GM21367 (cell line): ENCODE results near the gene CCDC121.

Experiments
- ATAC-seq: cut with Tn5 transposase; IDR thresholded peaks from one replicate; pipeline ENCODE4 v1.9.1; 2021; ENCODE audit not compliant: unreplicated experiment

Gene CCDC121, protein sequence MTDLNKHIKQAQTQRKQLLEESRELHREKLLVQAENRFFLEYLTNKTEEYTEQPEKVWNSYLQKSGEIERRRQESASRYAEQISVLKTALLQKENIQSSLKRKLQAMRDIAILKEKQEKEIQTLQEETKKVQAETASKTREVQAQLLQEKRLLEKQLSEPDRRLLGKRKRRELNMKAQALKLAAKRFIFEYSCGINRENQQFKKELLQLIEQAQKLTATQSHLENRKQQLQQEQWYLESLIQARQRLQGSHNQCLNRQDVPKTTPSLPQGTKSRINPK

DNA sequence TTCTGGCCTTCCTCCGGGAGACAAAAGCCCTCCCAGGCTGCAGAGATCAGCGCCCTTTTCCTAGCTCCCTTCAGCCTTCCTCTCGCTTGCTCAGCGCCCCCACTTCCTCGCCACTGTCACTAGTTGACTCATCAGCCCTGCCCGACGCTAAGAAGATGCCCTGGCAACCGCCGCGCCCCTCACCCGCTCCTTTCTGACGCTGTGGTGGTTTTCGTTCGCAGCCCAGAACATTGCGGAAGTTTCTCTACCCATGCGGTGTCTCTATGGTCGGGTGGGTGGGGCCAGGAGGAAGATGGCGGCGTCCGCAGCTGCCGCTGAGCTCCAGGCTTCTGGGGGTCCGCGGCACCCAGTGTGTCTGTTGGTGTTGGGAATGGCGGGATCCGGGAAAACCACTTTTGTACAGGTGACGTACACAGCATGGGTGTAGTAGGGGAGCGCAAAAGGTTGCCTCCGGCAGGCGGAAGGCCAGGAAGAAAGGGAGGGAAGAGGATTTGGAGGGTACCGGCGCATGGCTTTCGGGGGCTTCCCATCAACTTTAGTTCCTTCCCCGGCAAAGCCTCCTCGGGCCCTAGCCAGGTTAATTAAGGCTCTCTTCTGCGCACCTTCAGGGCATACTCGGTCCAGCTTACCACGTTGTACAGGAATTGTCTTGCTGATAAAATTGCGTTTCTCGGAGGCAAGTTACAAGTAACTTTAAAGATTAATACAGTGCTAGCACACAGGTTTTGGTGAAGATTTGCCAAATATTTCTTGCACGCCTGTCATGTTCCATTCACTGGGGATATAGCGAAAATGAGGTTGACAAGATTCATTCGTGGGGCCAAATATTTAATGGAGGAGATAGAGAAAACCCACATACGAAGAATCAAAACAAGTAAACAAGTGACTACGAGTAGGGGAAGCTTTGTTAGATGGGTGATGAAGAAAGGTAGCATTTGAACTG lies at the start of gene CCDC121, which contains the start of gene GPN1:
Gene CCDC121 (minus strand): TSS at position 246 of the 943 bp plus-strand sequence. CDS start 1,213 bp downstream, outside the sequence.
Gene GPN1 (plus strand): TSS at position 284 of the 943 bp plus-strand sequence. CDS start 9 bp downstream, at position 293.
- peak; percentile 98 for ATAC-seq

DNA sequence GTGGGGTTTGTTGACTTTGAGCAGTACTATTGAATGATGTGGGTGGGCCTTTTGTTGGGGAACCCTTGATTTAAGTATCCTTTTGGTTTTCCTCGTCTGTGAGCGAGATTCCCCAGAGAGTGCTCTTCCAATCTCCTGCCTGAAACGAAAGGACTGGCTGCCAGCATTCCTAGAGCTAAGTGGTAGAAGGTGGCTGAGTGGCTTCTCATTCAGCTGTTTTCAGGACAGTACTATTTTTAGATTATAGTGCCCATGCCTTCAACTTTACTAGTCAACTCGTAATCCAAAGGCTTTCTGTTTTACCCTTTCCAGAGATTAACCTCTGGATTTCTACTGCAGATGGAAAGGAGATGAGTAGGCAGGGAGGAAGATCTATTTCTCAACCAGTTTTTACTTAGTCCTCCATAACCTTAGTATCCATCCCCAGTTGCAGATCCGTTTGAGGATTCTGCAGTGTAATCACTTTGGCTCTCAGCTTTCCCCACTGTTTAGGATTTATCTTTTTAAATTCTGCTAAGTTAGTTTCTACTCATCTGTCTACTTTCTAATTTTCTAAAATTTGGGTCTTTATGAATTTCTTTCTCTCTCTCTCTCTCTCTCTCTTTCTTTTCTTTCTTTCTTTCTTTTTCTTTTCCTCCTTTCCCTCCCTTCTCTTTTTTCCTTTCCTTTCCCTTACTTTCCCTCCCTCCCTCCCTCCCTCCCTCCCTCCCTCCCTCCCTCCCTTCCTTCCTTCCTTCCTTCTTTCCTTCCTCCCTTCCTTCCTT lies 44.1 kb upstream of the CCDC121 start:
- ATAC-seq = no peak

DNA sequence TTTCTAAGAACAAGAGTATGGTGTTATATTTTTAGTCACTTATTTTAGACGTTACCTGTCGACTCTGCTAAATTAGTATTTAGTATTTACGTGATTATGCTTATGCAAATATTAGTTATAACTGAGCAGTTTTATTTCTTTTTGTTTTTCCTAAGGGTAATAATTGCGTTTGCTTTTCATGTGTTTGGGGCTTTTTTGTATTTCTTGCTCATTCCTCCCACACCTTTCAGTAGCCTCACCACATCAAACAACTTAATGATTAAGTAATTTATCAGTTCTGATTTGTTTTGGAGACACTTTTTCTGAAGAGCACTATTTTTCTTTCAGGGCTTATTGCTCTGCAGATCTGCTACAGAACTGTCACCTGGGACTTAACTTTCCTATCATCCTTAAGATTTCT lies 42.4 kb upstream of the CCDC121 start:
- no peak for ATAC-seq

DNA sequence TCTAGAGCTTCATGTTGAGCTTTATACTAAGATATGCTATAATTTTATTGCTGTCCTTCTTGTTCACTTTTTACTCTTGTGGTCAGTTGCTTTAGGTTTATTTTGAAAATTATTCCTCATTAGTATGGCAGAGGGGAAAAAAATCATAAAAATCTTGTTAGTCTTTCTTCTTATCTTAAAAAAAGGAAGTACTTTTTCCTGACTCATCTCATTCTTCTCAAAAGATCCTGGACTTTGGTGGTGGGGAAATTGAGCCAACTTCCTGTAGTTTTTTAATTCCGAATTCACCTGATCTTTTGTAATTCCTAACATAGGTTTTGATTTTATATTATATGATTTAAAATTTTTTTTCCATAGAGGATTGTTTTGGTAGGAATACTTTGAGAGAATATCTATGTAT lies 38.6 kb upstream of the CCDC121 start:
- no peak for ATAC-seq

DNA sequence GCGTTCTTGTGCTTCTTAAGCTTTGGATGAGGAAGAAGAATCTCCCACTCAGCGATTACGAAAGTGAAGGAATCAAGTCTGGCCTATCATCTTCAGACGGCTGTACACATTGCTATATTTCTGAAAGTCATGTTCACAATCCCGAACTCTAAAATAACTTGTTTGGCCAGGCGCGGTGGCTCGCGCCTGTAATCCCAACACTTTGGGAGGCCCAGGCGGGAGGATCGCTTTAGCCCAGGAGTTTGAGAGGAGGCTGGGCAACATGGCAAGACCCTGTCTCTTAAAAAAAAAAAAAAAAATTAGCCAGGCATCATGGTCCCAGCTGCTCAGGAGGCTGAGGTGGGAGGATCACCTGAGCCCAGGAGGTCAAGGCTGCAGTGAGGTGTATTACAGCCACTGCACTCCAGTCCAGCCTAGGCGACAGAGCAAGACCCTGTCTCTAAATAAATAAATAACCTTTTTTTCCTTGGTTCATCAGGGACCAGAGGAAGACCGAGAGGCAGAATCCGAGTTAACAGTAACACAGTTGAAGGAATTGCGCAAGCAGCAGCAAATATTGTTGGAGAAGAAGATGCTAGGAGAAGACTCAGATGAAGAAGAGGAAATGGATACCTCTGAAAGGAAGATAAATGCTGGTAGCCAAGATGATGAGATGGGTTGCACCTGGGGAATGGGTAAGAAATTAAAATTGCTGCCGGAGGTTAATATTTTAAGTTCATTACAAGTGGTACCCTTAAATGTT lies 36.0 kb upstream of the CCDC121 start:
- ATAC-seq = no peak

DNA sequence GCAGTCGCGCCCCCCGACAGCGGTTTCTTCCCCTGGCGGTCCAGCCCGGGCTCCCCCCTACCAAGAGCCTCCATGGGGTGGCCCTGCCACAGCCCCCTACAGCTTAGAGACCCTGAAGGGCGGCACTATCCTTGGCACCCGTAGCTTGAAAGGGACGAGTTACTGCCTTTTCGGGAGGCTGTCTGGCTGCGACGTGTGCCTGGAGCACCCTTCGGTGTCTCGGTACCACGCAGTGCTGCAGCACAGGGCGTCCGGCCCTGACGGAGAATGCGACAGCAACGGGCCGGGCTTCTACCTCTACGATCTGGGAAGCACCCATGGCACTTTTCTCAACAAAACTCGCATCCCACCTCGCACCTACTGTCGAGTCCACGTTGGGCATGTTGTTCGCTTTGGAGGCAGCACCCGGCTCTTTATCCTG lies 35.4 kb upstream of the CCDC121 start:
- ATAC-seq = no peak

DNA sequence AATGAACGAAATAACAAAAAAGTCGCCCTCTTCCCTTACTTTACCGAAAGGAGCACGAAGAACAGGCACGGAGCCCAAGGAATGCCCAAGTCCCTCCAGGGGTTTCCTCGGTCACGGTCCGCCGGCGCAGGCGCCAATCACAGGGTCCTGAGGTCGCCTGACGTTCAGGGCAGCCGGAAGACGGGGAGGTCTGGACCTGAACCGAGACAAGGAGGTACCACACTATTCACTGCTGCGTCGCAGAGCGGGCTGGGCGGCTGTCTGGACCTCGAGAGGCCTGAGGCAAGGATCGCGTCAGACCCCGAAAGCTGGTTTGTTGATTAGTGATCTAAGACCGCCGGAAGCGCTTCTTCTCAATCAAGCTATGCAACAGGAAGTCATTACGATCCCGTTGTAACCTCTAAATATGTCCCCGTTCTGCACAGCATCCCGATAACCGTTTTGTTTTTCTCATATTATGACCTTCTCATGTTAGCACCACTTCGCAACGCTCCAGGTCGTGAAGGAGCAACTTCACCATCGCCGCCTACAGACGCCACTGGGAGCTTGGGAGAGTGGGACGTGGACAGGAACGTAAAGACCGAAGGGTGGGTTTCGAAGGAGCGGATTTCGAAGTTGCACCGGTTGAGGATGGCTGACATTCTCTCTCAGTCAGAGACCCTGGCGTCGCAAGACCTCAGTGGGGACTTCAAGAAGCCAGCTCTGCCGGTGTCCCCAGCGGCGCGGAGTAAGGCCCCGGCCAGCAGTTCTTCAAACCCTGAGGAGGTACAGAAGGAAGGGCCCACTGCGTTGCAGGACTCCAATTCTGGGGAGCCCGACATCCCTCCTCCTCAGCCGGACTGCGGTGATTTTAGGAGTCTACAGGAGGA lies 34.7 kb upstream of the CCDC121 start, which contains the start of the genes SLC4A1AP and SUPT7L:
Gene SLC4A1AP (plus strand): TSS at position 605 of the 869 bp plus-strand sequence. CDS start 26 bp downstream, at position 631.
Gene SUPT7L (minus strand): TSS at position 330 of the 869 bp plus-strand sequence. CDS start 1,422 bp downstream, outside the sequence.
- ATAC-seq = peak; percentile 60

DNA sequence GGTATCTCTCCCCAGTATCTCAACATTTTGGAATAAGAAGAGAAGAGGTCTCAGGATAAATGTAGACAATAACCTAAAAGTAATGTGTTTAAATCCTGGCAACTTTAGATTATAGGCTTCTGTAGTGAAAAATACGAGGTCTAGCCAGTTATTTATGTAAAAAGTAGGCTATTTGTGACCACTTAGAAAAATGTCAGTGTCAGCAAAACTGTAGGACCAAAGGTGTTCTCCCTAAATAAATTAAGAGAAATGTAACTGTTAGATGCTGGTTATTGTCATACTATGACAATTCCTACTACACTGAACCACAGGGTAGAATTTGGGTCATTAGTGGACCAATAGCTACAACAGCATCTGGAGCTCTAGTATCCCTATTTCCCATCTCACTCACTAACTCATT lies 32.6 kb upstream of the CCDC121 start:
- ATAC-seq = no peak

DNA sequence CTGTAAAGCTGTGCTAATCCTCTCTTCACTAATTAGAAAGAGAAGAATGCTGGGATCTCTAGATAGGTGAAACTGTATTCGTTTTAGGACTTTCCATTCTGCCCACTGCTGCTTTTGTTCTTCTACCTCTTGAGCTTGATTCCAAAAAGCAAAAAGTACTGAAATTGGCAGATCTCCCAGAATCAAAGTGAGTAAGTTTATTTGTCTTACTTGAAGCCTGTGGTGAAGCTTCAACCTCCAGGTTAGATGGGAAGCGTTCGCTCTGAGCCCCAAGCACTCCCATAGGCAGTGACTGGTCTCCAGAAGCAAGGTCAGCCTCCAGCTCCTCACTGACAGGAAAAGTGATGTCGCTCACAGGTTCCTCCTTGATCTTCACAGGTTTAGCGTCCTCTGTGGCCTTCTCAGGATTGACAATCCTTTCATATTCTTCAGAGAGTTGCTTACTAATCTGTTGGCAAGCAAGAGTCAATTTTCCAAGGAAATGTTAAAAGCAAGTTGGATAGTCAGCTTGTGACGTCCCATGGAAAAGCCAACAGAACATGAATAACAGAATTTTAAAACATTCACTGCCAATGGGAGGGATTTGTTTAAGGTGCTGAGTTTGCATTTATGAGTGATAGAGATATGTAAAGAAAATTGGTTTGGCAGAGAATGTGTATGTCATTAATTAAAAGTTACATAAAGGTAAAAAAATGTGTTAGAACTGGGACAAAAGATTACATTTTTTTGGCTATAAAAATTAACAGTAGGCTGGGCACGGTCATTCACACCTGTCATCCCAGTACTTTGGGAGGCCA lies 26.5 kb upstream of the CCDC121 start:
- no peak for ATAC-seq

DNA sequence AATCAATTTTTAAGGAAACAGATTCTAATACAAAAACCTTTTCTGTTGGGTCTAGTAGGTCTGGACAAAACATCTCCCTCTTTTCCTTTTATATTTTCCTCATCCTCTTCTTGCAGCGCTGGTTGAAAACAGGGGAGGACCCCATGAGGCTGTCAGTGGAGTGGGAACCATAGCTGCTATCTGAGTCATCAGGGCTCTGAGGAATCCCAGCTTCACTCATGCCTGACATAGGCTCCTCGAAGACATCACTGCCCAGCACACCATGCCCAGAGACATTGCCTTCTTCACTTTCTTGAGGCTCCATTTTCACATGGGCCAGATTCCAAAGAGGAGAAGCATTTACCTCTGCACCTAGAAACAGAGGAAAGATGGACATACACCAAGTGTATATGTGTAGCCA lies 24.6 kb upstream of the CCDC121 start:
- ATAC-seq = no peak

DNA sequence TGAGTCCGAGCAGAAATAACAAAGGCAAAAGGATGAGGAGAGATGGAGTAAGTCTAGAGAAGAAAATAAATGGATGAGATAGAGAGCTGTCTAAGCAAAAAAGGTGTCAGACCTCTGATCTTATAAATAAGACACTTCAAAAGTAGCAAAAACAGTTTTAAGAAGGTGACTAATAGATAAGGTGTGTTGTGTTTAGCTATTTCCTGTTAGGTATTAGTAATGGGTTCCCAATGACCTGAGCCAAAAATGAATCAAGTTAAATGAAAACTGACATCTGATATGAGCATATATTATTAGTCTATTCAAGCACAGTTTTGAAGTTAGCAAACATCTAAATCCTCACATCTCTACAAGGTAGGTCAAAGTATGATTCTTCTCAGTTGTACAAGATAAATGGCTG lies 24.0 kb upstream of the CCDC121 start:
- ATAC-seq = no peak

DNA sequence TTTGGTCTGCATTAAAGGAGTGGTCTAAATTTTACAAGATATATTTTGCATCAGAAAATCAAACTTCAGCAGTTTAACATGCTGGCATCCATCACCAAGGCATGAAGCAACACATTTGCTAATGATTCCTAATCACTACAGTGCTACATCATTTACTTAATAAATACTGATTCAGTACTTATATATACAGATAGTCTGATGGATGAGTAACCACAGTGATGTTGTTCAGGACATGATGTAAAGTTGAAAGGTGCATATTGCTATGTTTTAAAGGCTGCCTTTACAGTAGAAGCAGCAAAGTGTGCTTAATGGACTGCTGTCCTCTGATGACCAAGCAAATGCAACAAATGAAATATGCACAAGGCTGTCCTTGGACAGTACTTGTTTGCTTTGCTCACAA lies 23.5 kb upstream of the CCDC121 start:
- ATAC-seq = no peak

DNA sequence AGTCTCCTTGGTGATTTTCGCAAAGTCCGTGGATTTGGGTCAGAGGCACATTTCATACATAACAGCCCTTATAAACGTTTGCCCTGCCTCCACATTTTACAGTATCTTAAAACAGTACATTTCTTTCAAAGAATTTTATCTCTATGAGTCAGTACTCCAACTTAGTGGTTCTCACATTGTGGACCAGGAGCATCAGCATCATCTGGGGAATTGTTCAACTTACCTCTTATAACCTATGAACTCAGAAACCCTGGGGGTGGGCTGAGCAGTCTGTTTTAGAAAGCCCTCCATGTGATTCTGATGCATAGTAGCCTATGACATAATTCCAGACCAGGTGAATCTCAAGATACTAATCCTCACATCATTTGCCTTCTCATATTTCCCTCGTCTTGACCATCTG lies 22.2 kb upstream of the CCDC121 start:
- no peak for ATAC-seq

DNA sequence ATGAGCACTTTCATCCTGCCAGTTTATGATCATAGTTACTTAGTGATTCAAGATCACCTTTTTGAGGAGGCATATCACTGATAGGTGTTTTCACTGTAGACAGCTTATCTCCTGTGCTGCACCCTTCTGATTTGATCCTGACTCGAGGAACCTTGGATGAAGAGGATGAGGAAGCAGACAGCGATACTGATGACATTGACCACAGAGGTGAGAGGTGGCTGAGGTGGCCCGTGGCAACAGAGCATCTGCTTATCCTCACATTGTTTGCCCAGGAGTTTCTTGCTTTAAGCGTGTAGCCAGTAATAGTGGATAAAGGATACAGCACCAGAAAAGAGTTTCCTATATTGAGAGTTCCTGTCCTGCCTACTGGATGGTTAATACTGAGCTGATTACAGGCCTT lies 18.9 kb upstream of the CCDC121 start:
- ATAC-seq = no peak

DNA sequence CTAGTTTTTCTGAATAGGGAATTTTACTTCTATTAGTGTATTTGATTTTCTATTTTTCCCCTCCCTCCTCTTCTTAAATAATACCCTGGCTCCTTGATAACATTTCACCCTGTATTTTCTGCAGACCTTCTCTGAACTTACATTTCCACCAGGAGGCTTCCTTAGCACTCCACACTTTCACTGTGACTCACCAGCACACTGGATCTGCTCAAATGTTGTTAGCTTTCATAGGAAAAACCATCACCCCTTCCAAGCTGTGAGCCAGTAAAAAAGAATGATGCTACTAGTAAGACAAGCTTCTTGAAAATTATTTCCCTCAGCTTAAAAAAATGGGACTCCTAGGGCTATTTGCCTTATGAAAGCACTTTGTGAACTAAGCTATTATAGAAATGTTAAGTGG lies 18.5 kb upstream of the CCDC121 start:
- ATAC-seq = no peak

DNA sequence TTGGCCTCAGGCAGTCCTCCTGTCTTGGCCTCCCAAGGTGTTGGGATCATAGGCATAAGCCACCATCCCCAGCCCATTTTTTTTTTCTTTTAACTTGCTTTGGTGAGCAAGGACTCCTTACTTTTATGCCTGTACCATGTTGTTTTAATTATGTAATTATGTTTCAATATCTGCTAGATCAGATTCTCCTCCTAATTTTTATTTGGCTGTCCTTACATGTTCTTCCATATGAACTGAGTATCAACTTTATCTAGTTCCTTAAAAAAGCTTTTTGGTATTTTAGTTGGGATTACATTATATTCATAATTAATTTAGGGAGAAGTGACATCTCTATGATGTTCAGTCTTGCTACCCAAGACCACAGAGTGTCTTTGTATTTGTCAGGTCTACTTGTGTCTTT lies 16.4 kb upstream of the CCDC121 start:
- no peak for ATAC-seq

DNA sequence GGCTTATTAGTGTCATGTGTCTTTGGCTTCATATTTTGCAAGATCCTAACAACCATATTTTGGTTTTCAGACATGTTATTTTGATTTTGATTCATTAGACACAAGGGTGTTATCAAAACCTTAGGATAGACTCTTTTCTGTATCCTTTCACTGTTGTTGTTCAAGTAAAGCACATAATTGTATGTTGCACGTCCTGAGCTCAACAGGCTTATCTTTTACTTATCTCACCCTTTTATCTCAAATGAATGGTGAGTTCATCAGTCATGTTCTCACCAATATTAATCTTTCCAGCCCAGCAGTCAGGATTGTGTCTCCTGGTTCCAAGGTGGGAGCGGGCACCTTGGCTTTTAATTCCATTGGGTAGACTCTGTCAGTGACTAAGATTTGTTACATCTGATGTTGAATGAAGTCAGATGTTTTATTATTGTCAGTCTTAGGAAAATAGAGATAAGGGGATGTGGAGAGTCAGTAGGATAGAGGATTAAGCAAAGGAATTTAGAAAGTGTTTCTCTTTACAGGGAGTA lies 12.0 kb upstream of the CCDC121 start:
- no peak for ATAC-seq

DNA sequence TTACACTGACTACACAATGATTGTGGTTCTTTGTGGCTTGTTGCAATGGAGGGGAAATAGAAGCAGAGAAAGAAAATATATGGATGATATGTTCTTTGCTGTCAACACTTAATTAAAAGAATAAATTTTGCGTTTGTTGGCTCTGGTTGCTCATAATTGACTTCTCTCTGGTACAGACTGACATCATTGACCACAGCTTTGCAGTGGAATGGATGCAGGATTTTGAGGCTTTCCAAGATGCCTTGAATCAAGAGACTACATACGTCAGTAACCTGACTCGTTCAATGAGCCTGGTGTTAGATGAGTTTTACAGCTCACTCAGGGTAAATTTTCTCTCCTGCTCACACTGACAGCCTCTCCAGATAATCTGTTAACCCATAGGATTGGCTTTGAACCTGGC lies 9.9 kb upstream of the CCDC121 start:
- ATAC-seq = no peak
